NCI-H128 (cell line): ENCODE measurements around the gene IBTK.
"Not testable (repeated sequence)": the region's sequence is repeated elsewhere in the genome, so short reads cannot be mapped to it uniquely, and the experiment has no call there.

Experiments
- DNase-seq: peaks from one replicate; lab custom pipeline; 2025; ENCODE audit not compliant: unreplicated experiment; lab: John Stamatoyannopoulos, UW

The IBTK gene

DNA sequence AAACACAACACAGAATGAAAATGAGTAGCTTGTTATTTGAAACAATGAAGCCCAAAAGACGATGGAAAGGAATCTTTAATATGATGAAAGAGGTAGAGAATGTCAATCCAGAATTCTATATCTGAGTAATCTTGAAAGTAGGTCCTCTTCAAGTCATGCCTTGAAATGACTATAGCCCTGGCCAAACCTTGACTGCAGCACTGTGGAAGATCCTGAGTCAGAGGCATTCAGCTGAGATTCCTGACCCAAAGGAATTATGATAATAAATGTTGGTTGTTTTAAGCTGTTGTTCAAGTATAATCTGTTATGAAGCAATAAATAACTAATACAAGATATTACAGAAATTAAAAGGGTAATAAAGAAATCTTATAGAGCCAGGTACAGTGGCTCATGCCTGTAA, 64.8 kb downstream of the IBTK start:
- DNase-seq, result no peak

DNA sequence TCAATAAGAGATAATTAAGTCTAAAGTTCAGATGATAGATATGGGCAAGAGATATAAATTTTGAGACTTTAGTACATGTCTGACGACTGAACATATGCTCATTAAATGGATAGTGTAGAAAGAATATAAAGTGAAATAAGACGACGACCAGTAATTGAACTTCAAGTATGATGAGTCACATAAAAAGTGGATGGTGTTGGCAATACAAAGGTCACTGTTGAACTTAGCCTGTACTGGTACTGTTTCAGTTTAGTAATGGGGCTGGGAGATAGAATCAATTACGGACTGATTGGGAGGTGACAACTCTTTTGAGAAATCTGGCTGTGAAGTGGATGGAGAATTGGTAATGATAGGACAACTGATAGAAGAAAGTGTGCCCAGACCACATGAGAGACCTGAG, 68.1 kb downstream of the IBTK start:
- DNase-seq, result no peak

DNA sequence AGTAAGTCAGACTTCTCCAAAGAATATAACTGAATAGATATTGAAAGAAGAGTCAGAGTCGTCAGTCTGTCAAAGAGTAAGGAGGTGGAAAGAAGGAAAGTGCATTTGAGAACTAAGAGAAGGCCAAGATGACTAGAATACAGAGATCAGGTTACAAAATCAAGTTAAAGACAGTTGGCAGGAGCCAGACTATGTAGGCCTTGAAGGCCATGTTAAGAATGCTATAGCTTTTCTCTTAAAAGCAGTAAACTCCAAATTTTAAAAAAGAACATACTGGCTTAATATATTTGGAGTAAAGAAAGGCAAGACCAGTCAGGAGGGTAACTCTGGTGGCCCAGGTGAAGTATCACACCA, 68.8 kb downstream of the IBTK start:
- no peak for DNase-seq

DNA sequence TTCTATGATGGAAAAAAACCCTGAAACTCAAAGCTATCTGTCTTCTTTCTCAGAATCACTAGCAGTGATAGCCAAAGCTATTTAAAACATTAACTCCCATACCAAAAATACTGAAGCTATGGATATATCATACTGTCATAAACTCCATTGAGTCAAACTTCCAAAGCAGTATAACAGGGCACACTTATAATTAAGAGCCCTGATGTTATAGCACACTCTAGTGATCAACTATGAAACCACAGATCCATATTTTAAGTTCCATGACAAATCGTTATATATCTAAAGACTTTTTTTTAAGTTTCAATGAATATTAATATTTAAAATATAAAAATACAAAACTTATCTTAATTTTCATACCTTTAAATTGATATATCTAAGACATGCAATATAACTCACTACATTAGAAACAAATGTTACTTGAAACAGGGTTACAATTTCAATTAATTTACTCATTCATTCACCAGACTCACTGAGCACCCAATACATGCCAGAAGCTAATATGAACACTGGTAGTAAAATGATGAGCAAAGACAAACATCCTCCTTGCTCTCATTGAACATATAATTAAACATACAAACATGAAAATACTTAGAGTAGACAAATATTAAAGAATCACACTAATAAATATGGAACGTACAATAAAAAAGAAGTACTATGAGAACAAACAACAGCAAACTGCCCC, 69.3 kb downstream of the IBTK start:
- no peak for DNase-seq

DNA sequence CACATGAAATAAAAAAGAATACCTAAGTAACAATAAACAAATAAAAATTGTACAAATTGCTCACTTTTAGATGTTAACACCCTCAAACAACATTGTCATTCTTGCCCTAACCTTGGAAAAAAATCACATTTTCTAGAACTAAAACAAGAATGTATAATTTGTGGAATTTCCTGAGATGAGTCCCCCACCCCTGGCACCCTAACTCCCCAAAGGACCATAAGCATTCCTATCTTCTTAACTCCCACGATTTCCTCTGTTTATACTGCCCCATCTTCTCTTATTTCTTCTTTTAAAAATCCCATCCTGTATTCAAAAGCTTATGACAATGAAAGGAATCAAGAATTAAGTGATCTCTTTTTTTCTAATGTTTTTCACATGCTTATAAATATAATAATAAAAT, 70.9 kb downstream of the IBTK start:
- DNase-seq, result no peak

DNA sequence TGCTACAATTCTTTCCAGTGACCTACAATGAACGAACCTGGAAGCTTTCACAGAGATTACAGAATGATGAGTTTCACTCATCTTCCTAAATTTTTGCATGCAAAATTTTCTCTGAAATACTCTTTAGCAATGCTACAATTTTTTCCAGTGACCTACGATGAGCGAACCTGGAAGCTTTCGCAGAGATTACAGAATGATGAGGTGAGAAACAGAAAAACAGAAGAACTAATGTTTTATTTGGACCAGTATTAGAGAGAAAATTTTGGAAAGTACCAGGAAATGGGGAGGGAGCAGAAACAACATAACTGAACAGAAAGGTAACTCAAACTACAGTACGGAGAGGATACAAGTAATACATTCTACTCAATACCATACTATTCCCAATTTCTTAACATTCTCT, 75.0 kb downstream of the IBTK start:
- DNase-seq, result no peak

DNA sequence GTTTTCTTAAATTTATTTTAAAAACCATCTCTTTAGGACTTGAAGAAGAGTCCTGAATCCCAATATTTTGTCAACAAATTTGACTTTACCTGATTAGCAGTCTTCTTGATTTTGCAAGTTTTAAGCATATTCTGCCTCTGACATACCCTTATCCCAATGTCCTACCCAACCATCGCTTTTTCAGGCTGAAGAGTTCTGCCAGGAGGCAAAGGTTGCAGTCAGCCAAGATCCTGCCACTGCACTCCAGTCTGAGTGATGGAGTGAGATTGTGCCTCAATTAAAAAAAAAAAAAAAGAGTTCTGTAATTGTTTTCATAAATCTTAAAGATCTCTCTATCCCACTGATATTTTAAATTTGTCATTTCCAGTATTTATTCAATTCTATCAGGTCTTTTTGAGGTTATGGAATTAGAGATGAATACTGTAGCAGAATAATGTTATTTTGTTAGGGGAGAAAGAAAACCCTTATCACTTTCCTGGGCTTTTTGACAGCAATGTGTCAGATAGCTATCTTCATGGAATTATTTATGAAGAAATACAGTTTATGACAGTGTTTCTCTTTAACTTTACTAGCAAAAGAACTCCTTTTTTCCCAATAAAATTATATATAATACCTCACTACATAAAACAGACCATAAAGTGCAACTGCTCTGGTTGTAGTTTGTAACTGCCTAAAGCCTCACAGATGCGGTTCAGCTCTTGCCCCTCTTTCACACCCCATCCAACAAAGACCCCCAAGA, 78.2 kb downstream of the IBTK start:
- DNase-seq, result no peak

DNA sequence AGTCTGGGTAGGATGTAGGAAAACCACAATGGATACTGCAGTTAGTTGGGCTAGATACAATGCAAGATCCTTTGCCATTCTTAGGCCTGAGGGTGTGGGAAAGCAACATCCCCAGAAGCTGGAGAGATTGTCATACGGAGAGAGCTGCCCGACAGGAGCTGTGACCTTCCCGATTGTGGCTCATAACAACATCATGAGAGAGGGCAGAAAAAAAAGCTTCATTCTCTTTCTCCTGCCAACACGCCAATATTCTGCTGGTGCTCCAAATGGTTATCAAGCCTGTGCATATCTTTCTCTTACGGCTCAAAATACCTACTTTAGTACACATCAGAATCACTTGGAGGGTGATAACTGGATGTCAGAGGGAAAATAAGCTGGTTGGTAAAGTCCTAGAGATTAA, 81.1 kb downstream of the IBTK start:
- DNase-seq, result no peak

DNA sequence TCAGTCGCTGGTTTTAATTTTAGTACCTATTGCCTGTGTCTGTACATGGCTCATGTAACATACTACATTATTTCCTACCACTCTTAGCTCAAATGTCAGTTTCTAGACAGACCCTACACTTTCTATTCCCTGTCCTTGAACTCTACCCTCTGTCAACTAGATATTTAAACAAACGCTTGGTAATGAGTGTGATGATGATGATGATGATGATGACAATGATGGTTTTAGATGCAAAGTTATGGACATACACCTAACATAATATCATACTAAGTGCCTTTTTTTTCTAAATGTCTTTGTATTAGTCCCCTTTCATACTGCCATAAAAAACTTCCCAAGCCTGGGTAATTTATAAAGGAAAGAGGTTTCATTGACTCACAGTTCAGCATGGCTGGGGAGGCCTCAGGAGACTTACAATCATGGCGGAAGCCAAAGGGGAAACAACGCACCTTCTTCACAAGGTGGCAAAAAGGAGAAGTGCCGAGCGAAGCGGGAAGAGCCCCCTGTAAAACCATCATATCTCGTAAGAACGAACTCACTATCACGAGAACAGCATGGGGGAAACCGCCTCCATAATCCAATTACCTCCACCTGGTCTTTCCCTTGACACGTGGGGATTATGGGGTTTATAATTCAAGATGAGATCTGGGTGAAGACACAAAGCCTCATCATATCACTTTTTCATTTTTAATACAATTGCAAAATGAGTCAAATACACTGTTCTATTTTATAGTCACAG, 87.1 kb downstream of the IBTK start:
- no peak for DNase-seq

DNA sequence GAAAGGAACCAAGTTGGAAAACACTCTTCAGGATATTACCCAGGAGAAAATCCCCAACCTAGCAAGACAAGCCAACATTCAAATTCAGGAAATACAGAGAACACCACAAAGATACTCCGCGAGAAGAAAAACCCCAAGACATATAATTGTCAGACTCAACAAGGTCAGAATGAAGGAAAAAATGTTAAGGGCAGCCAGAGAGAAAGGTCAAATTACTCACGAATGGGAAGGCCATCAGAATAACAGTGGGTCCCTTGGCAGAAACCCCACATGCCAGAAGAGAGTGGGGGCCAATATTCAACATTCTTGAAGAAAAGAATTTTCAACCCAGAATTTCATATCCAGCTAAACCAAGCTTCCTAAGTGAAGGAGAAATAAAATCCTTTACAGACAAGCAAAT, 94.8 kb downstream of the IBTK start:
- not testable (repeated sequence) for DNase-seq

DNA sequence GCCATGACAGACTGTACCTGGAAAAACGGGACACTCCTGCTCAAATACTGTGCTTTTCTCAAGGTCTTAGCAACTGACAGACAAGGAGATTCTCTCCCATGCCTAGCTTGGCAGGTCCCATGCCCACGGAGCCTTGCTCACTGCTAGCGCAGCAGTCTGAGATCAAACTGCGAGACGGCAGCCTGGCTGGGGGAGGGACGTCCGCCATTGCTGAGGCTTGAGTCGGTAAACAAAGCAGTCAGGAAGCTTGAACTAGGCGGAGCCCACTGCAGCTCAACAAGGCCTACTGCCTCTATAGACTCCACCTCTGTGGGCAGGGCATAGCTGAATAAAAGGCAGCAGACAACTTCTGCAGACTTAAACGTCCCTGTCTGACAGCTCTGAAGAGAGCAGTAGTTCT, 96.4 kb downstream of the IBTK start:
- DNase-seq, result not testable (repeated sequence)

DNA sequence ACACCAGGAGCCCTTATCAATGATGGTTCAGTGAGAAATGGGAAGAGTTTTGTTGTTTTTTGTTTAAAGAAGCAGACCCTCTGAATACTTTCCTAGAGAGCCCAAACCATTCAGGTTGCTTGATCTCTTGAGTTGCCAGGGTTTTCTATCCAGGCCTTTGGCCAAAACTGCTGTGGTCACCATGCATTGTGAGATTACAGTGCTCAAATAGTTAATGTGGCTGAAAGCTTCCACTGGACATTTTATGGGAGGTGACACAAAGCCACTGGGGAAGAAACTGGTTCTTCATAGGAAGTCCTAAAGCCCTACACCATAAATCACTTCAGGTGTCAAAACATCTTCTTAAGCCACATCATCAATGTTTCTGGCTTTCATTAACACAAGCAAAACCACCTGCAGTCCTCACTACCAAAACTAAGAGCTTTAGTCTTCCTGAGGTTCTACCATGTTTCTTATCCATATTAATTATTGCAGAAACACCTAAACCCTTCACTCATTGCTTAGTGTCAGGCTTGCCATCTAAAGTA, 101.6 kb downstream of the IBTK start:
- DNase-seq, result no peak

DNA sequence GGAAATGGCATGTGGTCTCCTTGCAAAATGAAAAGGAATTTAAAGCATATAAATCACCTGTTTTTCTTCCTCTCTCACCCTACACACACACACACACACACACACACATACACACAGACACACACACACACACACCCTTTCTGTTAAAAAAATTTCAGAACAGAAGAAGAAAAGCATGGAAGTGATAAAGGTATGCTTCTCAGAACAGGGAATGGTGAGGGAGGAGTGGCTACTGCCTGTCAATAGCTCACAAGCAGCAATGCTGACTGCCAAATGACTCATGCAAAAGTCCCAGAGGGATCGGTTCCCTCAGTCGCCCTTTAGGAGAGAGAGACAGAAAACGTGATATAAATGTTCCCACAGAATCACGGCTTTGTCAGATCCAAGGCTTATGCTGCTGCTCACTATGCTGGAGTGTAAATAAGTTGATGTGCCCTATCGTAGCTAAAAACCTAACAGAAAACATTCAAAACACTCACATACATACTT, 102.6 kb downstream of the IBTK start:
- no peak for DNase-seq

DNA sequence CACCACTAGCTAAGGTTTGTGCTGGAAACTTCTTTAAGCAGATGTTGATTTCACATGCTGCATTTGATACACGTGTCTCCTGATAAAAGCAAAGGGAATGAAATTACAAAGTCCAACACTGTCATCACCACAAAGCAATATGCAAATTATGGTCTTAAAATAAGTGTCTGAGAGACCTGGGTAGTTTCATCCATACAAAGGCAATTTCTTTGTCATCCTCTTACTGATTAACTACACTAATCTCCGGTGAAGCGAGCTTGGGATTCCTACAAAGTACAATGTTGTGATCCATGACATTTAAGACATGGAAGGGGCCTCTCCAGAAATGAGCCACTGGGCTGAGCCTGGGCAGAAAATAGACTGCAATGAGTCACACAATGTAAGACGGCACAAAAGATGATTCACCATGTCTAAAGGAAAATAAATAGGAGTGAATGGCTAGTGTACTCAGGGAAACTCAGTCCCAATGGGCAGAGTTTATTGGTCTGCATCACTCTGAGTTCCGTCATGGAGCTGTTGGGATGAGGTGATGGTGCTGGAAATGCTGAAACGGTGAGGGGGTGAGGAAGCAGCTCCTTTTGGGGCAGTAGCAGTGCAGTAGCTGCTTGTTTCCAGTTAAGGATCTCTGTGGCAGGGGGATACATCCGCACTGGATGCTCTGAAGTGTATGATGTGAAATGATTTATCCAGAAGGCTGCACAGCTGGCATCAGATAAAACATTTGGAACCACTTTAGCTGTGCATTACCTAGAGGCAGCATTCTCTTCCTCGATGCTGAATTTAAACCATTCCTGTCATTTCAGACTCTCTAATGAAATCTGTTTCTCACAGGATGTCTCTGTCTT, 103.3 kb downstream of the IBTK start:
- no peak for DNase-seq

DNA sequence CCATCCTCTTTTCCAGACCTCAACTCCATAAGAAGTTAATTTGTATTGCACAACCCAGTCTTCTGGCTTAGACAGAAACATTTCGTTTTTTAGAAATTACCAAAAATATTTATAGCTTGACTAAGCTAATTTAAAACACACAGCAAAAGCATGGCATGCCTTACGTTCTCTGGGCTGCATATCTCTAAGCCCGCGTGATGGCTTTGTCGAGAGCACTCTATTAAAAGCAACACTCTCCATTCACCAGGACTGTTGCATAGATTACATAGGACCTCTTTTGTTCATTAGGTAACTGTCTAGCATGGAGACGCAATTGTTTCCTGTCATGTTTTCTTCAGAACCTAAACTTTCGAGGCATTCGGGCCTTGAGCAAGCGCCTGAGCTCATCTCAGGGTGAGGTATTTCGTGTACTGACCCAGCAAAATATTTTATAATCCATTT, 104.5 kb downstream of the IBTK start:
- no peak for DNase-seq

DNA sequence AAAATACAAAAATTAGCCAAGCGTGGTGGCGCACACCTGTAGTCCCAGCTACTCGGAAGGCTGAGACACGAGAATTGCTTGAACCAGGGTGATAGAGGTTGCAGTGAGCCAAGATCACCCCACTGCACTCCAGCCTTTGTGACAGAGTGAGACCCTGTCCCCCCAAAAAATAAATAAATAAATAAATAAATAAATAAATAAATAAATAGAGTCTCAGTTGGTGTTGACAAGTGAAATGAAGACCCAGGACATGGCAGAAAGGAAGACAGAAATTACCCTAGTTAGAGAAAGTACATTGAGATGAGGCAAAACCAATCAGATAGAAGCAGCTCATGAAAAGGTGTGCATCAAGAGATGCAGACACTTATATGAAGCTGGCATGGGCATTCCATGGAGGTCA, 105.0 kb downstream of the IBTK start:
- no peak for DNase-seq

DNA sequence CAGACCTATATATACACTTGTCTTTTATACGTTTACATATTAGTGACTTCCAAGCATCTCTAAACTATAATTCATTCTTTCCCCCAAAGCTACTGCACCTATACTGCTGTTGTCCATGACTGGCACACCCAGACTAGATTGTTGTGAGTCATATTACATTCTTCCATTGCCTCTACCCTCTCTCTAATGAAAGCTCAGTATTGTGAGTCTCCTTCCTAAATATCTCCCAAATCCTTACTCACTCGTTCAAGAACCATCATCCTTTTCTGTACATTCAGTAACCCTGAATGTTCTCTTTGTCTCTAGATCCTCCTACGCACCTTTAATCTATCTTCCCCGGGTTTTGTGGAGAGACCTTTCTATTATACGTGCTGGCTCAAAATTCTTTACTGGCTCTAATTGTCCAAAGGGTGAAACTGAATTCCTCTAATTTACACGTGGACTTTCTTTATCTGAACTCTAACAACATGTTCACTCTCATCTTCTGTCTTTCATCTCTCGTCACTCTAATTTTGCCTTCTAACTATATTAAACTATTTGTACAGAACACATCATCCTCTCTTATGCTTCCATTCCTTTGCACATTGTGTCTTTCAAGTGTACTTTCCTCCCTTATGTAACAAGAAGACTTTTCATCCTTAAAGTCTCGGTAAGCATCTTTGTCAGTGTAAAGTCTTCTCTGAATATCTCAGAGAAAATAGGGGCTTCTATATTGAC, 109.3 kb downstream of the IBTK start:
- no peak for DNase-seq

DNA sequence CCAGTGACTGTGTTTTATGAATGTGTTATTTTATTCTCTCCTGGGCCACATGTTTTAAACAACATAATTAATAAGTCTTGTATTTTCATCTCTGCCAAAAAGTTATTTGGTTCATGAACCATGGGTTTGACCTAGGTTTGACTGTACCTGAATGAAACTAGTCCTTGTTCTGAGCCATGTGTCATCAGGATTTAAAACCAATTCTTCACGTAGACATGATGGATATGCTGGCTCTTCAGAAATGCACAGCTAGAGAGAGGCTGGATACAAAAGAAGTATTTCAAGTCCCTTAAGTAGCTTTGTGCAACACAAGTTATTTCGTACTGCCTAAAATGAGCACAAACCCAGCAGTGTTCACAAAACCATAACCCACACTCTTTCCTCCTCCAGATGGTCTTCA, 116.1 kb downstream of the IBTK start:
- no peak for DNase-seq

DNA sequence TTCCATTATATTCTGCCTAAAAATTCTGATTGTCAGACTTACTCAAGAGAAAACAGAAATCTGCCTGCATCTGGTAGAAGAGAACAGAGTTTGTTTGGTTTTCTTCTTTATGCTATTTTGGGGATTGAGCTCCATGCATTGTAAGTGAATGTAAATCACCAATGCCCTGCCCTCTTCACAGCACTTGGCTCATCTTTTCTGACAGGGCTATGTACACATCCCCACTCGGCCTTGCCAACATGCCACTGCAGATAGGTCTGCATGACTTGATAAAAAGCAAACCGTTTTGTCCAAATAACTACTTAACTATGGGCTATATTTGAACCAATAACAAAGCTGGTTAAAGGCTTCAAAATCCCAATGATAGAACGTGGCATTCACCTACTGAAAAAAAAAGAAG, 117.7 kb downstream of the IBTK start:
- DNase-seq, result no peak

DNA sequence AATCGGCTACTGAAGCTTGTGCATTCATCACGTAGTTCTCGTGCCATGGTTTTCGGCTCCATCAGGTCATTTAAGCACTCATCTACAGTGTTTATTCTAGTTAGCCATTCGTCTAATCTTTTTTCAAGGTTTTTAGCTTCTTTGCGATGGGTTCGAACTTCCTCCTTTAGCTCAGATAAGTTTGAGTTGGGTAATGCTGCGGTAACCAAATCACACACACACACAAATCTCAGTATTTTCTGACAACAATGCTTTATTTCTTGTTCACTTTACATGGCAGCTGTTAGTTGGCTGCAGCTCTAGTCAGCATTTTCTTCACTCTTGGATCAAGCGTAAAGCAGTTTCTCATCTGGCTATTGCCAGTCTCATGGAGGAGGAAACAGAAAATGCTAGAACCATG, 118.6 kb downstream of the IBTK start:
- DNase-seq, result not testable (repeated sequence)
